ENCODE data around the gene DUSP15.
A peak's percentile ranks its signal among the peaks of the same experiment; 100 is the strongest.
"Not testable (repeated sequence)": the region's sequence is repeated elsewhere in the genome, so short reads cannot be mapped to it uniquely, and the experiment has no call there.

The DUSP15 gene, protein sequence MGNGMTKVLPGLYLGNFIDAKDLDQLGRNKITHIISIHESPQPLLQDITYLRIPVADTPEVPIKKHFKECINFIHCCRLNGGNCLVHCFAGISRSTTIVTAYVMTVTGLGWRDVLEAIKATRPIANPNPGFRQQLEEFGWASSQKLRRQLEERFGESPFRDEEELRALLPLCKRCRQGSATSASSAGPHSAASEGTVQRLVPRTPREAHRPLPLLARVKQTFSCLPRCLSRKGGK

GRCh38 chr20:31869942-31870725 lies at the start of gene DUSP15, which contains the start of gene TTLL9:
Gene DUSP15, minus strand, starts transcription at chr20:31870527. Its CDS starts 190 bp downstream, at chr20:31870337.
Gene TTLL9, plus strand, starts transcription at chr20:31870634. Its CDS starts 493 bp downstream, at chr20:31871127.
- peak; percentile 46 for DNase-seq (ENCODE audit: extremely low spot score)
- CTCF ChIA-PET = interaction anchor here (0.6 kb wide), 1 partner anchor 615 kb away, joined by 3 read pairs; no protein-coding TSS in a partner anchor
- TF ChIP-seq, protein P1, sequence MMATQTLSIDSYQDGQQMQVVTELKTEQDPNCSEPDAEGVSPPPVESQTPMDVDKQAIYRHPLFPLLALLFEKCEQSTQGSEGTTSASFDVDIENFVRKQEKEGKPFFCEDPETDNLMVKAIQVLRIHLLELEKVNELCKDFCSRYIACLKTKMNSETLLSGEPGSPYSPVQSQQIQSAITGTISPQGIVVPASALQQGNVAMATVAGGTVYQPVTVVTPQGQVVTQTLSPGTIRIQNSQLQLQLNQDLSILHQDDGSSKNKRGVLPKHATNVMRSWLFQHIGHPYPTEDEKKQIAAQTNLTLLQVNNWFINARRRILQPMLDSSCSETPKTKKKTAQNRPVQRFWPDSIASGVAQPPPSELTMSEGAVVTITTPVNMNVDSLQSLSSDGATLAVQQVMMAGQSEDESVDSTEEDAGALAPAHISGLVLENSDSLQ (IDR thresholded peaks at IDR 0.05) = peak; percentile 68
- TF ChIP-seq CTBP1 (IDR thresholded peaks at IDR 0.05; ENCODE audit: borderline replicate concordance) = no peak
- POLR2A ChIA-PET = interaction anchor here (1.1 to 1.9 kb wide), 3 partner anchors 10 to 239 kb away, joined by 3 to 15 read pairs (median 7); partner anchors contain the start of gene TM9SF4

DNA sequence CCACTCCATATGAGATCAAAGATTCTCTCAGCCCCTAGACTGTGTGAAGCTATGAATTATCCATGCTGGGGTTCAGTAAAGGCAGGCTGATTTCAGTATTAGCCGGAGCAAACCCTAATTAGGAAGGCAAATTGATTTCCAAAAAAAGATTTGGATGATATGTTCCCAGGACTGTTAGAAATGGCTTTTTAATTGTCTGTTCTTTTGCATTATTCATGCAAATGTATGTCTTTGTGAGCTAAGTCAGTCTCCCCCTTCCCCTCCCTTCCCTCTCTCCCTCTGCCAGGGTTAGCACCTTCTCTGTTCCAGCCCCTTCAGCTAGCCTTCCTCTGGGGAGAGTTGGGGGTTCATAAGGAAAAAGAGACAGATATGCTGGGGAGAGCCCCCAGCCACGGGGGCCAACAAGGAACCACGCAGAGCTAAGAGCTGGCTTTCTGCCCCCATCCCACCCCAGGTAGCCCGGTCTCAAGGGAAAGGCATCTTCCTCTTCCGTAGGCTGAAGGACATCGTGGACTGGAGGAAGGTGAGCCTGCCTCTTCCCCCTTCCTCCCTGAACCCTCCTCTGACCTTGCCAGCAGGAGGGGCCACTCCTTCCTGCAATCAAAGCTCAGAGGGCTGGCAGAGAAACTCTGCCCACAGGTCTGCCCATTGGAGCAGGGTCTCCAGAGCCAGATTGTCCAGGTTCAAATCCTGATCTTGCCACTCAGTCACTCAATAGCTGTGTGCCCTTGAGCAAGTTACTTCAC lies 49.3 kb upstream of the DUSP15 start:
- ChIA-PET POLR2A (no interaction called here), CTCF (interaction anchor here (1.0 kb wide), 1 partner anchor 32 kb away, joined by 3 read pairs; the partner anchor contains the start of gene PDRG1)
- DNase-seq (ENCODE audit: extremely low spot score) = no peak
- no peak for TF ChIP-seq NFRKB (IDR thresholded peaks at IDR 0.05)
- TF ChIP-seq FOXM1 (IDR thresholded peaks at IDR 0.05; ENCODE audit: borderline replicate concordance) = no peak
- TF ChIP-seq LEF1 (IDR thresholded peaks at IDR 0.05; ENCODE audit: borderline replicate concordance) = no peak
- no peak for TF ChIP-seq L3MBTL2 (conservative IDR thresholded peaks at IDR 0.05)
- TF ChIP-seq SP1 (IDR thresholded peaks at IDR 0.05) = no peak
- no peak for TF ChIP-seq BHLHE40 (IDR thresholded peaks at IDR 0.05; ENCODE audit: borderline replicate concordance)
- TF ChIP-seq, protein P1 (IDR thresholded peaks at IDR 0.05) = no peak
- TF ChIP-seq ELF4 (IDR thresholded peaks at IDR 0.05) = no peak
- no peak for TF ChIP-seq ARNT (IDR thresholded peaks at IDR 0.05)
- no peak for TF ChIP-seq SUZ12 (IDR thresholded peaks at IDR 0.05)
- no peak for TF ChIP-seq ZNF384 (IDR thresholded peaks at IDR 0.05)
- no peak for TF ChIP-seq FOXK2 (IDR thresholded peaks at IDR 0.05)
- TF ChIP-seq CTBP1 (IDR thresholded peaks at IDR 0.05; ENCODE audit: borderline replicate concordance) = no peak
- no peak for TF ChIP-seq TARDBP (IDR thresholded peaks at IDR 0.05)
- TF ChIP-seq FOXA1 (IDR thresholded peaks at IDR 0.05) = no peak
- TF ChIP-seq HDGF (IDR thresholded peaks at IDR 0.05; ENCODE audit: borderline replicate concordance) = no peak

GRCh38 chr20:31918466-31919105 lies 48.3 kb upstream of the DUSP15 start:
- no peak for DNase-seq (ENCODE audit: extremely low spot score)
- no peak for TF ChIP-seq HDGF (IDR thresholded peaks at IDR 0.05; ENCODE audit: borderline replicate concordance)
- TF ChIP-seq LEF1 (IDR thresholded peaks at IDR 0.05; ENCODE audit: borderline replicate concordance) = no peak
- no peak for TF ChIP-seq FOXK2 (IDR thresholded peaks at IDR 0.05)
- no peak for TF ChIP-seq ZNF384 (IDR thresholded peaks at IDR 0.05)
- TF ChIP-seq ARNT (IDR thresholded peaks at IDR 0.05) = no peak
- TF ChIP-seq, protein P1 (IDR thresholded peaks at IDR 0.05) = no peak
- no peak for TF ChIP-seq FOXA1 (IDR thresholded peaks at IDR 0.05)
- no peak for TF ChIP-seq NFRKB (IDR thresholded peaks at IDR 0.05)
- TF ChIP-seq SUZ12 (IDR thresholded peaks at IDR 0.05) = no peak
- CTCF ChIA-PET = interaction anchor here (0.5 kb wide), 1 partner anchor 66 kb away, joined by 4 read pairs; no protein-coding TSS in a partner anchor
- POLR2A ChIA-PET = interaction anchor here (0.8 kb wide), 1 partner anchor 39 kb away, joined by 4 read pairs; no protein-coding TSS in a partner anchor

DNA sequence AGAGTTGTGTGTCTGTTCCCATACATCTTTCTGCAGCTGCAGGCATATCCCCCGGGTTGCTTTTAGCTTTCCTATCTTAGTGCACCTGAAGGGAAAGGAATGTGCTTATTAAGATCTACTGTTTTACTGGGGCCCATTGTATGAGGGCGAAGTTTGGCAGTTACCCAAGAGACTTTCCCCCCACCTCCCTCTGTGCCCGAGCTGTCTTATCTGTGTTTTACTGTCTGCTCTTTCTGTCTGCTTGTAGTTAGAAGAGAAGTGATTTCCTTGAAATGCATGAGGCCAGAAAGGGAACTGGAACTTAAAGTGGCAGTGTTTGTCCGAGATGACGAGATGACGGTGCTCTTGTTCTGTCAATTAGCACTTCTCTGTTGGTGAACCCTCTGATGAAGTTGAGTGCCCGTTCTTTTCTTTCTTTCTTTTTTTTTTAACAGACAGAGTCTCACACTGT lies 47.7 kb upstream of the DUSP15 start:
- DNase-seq (ENCODE audit: extremely low spot score); CTCF ChIA-PET; POLR2A ChIA-PET: not testable (repeated sequence)

- CTCF ChIA-PET = no interaction called here
- TF ChIP-seq BHLHE40 (IDR thresholded peaks at IDR 0.05; ENCODE audit: borderline replicate concordance) = no peak
- no peak for TF ChIP-seq SUZ12 (IDR thresholded peaks at IDR 0.05)
- no peak for TF ChIP-seq FOXM1 (IDR thresholded peaks at IDR 0.05; ENCODE audit: borderline replicate concordance)
- no peak for TF ChIP-seq LEF1 (IDR thresholded peaks at IDR 0.05; ENCODE audit: borderline replicate concordance)
- TF ChIP-seq ARNT (IDR thresholded peaks at IDR 0.05) = no peak
- TF ChIP-seq FOXK2 (IDR thresholded peaks at IDR 0.05) = no peak
- TF ChIP-seq HDGF (IDR thresholded peaks at IDR 0.05; ENCODE audit: borderline replicate concordance) = no peak
- POLR2A ChIA-PET = no interaction called here
- no peak for DNase-seq (ENCODE audit: extremely low spot score)
Observed at GRCh38 chr20:31916708-31917107, 46.4 kb upstream of the DUSP15 start.

All from HEK293T (cell line).